Panc1 (cell line): ENCODE results near the gene TRA2A.

Experiments used
- POLR2AphosphoS5 ChIP-seq: IDR thresholded peaks from 2 replicates; pipeline ENCODE4 v1.6.1; 2012; ENCODE audit warnings: mild to moderate bottlenecking, low read depth, low read length, moderate library complexity
- SIN3A ChIP-seq: IDR thresholded peaks from 2 replicates; pipeline ENCODE4 v1.6.1; 2012; ENCODE audit warnings: low read depth, mild to moderate bottlenecking, low read length, moderate library complexity, borderline replicate concordance; ENCODE audit not compliant: insufficient read depth
- TF ChIP-seq, protein P1 (sequence below): fragments of 450-650 bp; IDR thresholded peaks from 2 replicates; pipeline ENCODE4 v1.5.1; 2017; ENCODE audit warnings: mild to moderate bottlenecking
- TF ChIP-seq, protein P2 (sequence below), 2 experiments: IDR thresholded peaks; 2 replicates each; pipeline ENCODE4 v1.6.1; 2011 to 2012; ENCODE audit warnings: low read depth in 2 of 2, control low read depth in 1 of 2, low read length in 1 of 2, mild to moderate bottlenecking in 1 of 2, moderate library complexity in 1 of 2; ENCODE audit not compliant: insufficient read depth in 1 of 2

DNA sequence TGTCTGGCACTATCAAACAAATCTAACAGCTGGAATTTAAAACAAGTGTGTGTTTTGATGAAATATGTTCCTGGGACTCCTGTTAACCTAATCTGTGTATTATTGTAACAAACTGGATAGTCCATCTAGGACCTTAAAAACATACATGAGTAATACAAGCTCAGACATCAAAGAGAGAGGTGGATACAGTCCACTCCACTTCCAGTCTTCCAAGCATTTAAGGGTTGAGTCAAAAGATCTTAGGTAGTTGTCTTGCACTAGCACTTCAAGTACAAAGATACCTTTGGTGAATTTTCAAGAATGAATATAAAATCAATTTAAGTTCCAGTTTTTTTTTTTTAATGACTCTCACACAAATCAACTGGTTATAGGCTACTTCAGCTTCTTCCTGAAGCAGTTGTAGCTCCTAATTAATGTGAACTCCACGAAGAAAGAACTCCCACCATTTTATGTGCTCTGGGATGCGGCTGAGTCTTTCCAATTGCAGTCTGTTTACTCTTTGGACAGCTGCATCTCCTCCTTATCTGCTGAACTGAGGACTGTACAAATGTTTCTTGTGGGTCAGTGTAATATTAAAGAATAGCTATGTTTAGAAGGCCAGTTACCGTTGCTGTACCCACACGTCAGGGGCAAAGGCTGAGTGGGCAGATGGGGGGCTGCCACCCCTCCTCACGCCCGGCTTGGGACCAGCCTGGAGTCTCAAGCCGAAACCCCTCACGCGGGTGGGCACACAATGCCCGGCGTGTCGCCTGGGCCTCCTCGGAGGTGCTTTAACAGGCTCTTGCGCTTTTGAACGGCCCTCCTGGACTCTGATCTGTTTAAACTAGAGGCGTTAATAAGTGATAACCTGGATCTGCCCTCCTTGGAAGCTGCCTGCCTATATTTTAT, 58.6 kb downstream of the TRA2A start:
- TF ChIP-seq, protein P1, sequence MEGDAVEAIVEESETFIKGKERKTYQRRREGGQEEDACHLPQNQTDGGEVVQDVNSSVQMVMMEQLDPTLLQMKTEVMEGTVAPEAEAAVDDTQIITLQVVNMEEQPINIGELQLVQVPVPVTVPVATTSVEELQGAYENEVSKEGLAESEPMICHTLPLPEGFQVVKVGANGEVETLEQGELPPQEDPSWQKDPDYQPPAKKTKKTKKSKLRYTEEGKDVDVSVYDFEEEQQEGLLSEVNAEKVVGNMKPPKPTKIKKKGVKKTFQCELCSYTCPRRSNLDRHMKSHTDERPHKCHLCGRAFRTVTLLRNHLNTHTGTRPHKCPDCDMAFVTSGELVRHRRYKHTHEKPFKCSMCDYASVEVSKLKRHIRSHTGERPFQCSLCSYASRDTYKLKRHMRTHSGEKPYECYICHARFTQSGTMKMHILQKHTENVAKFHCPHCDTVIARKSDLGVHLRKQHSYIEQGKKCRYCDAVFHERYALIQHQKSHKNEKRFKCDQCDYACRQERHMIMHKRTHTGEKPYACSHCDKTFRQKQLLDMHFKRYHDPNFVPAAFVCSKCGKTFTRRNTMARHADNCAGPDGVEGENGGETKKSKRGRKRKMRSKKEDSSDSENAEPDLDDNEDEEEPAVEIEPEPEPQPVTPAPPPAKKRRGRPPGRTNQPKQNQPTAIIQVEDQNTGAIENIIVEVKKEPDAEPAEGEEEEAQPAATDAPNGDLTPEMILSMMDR = no peak
- TF ChIP-seq POLR2AphosphoS5 = no peak
- TF ChIP-seq, protein P2, sequence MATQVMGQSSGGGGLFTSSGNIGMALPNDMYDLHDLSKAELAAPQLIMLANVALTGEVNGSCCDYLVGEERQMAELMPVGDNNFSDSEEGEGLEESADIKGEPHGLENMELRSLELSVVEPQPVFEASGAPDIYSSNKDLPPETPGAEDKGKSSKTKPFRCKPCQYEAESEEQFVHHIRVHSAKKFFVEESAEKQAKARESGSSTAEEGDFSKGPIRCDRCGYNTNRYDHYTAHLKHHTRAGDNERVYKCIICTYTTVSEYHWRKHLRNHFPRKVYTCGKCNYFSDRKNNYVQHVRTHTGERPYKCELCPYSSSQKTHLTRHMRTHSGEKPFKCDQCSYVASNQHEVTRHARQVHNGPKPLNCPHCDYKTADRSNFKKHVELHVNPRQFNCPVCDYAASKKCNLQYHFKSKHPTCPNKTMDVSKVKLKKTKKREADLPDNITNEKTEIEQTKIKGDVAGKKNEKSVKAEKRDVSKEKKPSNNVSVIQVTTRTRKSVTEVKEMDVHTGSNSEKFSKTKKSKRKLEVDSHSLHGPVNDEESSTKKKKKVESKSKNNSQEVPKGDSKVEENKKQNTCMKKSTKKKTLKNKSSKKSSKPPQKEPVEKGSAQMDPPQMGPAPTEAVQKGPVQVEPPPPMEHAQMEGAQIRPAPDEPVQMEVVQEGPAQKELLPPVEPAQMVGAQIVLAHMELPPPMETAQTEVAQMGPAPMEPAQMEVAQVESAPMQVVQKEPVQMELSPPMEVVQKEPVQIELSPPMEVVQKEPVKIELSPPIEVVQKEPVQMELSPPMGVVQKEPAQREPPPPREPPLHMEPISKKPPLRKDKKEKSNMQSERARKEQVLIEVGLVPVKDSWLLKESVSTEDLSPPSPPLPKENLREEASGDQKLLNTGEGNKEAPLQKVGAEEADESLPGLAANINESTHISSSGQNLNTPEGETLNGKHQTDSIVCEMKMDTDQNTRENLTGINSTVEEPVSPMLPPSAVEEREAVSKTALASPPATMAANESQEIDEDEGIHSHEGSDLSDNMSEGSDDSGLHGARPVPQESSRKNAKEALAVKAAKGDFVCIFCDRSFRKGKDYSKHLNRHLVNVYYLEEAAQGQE (IDR thresholded peaks at IDR 0.05; ENCODE audit: insufficient read depth in 1 of 2, low read depth in 2 of 2, low read length in 1 of 2) = 0 out of 4 replicates have a peak, but pooled peaks of 1 of the 2 experiments have one; percentile 50
- no peak for TF ChIP-seq SIN3A
